Measurements from ENCODE around the gene CASP3. TPM values are rescaled to one million over a fixed set of nuclear protein-coding genes. Genes with fewer than 3 reads are reported as not detected.

Gene CASP3
- total RNA-seq, 1 experiment from 2014 or later: 44.0 TPM

DNA sequence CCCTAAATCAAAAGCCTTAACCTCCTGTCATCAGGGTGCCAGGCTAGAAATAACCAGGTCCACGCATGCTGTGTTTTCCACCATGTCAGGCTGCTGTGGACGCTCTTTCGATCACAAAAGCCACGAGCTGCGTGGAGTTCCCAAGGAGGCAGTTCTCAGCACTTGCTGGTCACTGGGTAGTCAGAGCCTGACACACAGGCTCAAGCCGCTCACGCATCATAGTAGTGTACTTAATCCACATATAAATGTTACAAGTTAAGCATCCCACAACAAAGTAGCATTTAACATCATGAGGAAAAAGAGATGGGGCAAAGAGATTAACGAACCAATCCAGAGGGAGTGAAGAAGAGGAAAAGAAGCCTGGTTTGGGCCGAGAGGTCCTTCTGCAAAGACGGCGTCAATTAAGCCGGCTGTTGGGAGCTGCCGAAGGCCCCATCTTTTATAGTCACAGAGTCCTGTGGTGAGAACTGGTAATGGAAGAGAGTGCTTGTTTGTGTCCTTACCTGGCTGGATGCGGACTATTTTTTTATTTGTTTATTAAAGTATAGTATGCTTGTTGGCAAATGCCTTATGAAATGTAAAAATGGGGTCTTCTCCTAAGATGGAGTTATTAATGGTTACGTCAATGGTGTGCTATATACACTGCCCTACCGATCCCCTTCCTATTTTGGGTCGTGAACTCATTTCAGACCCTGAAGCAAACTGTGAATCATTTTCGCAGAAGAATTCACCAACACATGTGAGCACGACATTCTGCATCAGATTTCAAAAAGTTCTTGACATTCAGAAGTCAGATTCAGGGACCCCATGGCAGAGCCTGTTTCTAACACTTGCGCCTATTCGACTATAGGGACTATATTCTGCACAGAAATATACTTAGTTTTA, 966 bp upstream of the CASP3 start:
- no peaks in the 10 kb centered on the region for H3K27me3 ChIP-seq

DNA sequence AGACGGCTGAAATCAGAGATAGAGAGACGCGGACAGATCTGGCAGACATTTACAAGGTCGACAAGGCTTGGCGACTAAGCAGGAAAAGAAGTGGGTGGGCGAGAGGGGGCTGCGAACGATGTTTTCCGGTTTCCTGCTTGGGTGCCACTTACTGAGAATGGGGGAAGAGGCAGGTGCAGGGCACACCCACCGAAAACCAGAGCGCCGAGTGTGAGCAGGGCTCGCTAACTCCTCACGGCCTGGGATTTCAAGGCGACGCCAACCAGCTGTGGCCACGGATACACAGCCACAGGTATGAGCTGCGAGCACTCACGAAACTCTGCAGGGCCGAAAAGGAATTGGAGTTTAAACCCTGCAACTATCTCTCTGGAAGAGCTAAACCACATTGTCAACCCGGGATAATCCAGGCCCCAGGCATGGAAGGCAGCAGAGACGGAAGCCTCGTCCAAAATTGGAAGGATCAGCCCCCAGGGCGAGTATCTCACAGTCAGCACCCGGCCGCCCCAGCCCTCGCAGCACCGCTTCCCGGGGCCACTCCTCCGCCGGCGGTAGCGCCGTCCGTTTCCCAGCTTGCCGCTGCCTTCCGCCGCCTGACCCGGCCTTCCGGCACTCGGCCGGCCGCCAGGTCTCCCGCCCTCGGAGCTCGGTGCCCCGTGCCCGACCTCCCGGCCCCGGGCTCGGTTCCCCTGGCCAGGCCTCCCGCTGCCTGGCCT, 778 bp downstream of the CASP3 start:
- H3K4me3 ChIP-seq: peak overlapping the region; percentile 97
- peaks cover 8% of the 10 kb centered on the region for H3K4me1 ChIP-seq
- H3K9me3 ChIP-seq (replicated peaks): no peaks in the 10 kb centered on the region
- peaks cover 6% of the 10 kb centered on the region; the same call in 1 of the 2 replicates for H3K36me3 ChIP-seq
- no peaks in the 10 kb centered on the region for H3K27me3 ChIP-seq
- DNase-seq: peak; percentile 43 to 56
- H3K27ac ChIP-seq: peak overlapping the region; percentile 75

More for the DNA sequence above, 966 bp upstream of the CASP3 start:
- H3K27ac ChIP-seq: peak overlapping the region; percentile 98
- H3K4me3 ChIP-seq: peak overlapping the region; percentile 97
- no peaks in the 10 kb centered on the region for H3K36me3 ChIP-seq
- peaks cover 9% of the 10 kb centered on the region for H3K4me1 ChIP-seq
- H3K9me3 ChIP-seq (replicated peaks): no peaks in the 10 kb centered on the region
- peak; percentile 23 to 53 for DNase-seq

DNA sequence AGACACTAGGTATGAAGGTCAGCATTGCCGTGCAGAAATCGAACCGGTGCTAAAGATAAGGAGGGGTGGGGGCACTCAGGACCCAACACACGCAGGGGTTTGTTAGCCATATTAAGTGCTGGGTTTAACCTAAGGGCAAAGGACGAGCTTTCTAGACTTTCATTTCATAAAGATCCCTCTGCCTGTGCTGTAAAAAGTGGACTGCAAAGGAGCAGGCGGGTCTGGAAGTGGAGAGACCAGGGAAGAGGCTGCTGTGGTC, 1.3 kb downstream of the CASP3 start:
- Histone ChIP-seq H3K27me3 (no peaks in the 10 kb centered on the region), H3K4me3 (peak overlapping the region; percentile 97), H3K36me3 (peaks cover 6% of the 10 kb centered on the region; the same call in 1 of the 2 replicates), H3K4me1 (peaks cover 3% of the 10 kb centered on the region), H3K9me3 (replicated peaks) (no peaks in the 10 kb centered on the region), H3K27ac (no peak overlapping the region; the same call in 1 of the 2 replicates)
- DNase-seq: no peak

DNA sequence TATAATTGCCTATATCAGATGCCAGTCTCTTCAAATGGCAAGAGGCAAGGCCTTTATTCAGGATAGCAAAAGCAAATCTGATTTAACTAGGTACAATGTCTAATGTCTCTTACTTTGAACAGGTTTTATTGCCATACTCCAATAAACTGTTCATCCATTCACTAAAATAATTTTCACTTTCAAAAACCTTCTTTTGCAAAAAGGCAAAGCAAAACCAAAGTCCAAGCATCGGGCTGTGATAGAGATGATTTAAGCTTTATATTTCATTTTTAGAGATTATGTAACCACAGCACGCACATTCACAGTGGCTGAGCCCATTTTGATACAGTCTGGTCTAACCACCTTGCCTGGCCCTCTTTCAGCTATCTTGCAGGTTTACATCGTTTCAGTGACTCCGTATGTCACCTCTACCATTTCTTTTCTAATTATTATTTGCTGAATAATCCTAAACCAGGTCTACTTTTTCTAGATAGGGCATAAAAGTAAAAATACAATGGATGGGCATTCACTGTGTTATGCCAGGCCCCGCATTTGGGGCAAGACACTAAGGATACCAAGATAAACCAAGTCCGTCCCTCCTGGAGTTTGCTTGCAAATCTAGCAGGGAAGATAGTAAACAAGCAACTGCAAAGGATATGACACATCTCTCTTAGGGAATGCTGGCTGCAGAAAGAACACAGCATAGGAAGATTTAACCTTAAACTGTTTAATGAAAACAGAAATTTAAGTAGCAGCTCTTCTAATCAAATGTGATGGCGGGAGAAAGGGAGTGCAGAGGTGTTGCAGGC, 1.8 kb downstream of the CASP3 start:
- peaks cover 3% of the 10 kb centered on the region; the same call in 1 of the 2 replicates for H3K4me1 ChIP-seq
- H3K4me3 ChIP-seq: peak overlapping the region; percentile 97
- H3K9me3 ChIP-seq (replicated peaks): no peaks in the 10 kb centered on the region
- H3K27me3 ChIP-seq: no peaks in the 10 kb centered on the region
- no peak for DNase-seq
- H3K27ac ChIP-seq: no peak overlapping the region
- peaks cover 6% of the 10 kb centered on the region; the same call in 1 of the 2 replicates for H3K36me3 ChIP-seq

DNA sequence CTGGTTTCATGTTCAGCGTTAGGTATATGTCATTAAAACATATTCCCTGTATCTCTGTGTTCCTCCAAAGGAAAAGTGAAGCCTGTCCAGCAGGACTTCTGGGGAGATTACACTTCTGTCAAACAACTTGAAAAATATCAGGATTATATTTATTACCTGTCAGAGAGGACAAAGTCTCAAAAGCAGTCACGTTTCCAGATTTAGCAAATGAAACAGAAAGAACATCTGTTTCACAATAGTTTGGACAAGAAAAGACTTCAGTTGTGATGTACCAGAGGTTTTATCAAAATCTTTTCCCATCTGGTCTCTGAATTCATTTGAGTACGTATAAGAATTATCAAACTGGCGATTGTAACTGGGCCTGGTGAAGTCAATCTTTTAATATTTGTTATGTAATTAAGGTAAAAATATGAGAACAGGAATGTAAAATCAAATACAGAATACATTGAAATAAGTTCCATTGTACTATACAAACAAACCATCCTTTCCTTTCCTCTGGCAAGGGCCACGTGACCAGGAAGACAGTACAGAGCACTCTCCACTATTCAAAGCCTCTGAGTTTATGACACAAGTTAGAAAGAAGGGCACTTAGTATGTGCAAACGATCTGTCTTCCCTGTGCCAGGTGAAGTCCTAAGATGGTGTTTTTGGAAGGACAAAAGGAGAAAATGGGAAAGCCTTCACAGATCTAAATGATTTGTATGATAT, 3.2 kb downstream of the CASP3 start:
- Histone ChIP-seq H3K27ac (no peak overlapping the region), H3K4me3 (no peak overlapping the region)

DNA sequence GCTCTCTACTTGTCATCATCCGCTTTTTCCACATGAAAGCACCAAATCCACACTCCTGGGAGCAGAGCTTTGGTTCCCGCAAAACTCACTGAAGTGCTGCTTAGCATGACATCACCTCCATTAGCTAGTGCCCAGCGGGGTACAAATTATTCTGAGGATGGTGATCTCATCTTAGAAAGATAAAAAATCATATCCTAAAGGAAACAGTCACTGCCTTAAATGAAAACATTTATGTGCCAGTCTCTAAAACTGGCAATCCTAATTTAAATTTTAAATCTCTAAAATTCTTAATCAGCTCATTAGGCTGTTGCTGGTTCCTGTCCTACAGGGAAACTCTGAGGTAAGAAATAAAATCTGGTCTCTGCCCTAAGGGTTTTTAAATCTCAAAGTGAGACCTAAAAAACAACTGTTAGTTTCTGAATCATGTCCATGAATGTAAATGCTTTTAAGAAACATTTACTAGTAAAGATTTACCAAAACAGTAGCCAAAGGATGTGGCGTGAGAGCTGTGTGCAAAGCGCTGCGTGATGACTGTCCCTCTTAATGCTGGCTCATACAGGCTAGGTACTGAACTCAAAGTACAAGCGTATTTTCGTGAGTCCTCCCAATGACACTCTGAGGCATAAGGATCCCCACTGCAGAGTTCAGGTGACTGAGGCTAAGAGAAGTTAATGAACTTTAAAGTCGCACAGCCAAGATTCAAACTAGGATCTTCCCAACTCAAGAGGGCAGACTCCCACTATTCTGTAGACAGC, 4.5 kb downstream of the CASP3 start:
- H3K9me3 ChIP-seq (replicated peaks): no peaks in the 10 kb centered on the region
- peaks cover 3% of the 10 kb centered on the region; the same call in 1 of the 2 replicates for H3K4me1 ChIP-seq
- H3K4me3 ChIP-seq: no peak overlapping the region
- peaks cover 6% of the 10 kb centered on the region; the same call in 1 of the 2 replicates for H3K36me3 ChIP-seq
- H3K27ac ChIP-seq: no peak overlapping the region
- peak in 1 of 2 experiments; percentile 22 for DNase-seq
- no peaks in the 10 kb centered on the region for H3K27me3 ChIP-seq

More for the DNA sequence above, 3.2 kb downstream of the CASP3 start:
- H3K4me1 ChIP-seq: peaks cover 3% of the 10 kb centered on the region; the same call in 1 of the 2 replicates
- no peak for DNase-seq
- H3K9me3 ChIP-seq (replicated peaks): no peaks in the 10 kb centered on the region
- H3K36me3 ChIP-seq: peaks cover 6% of the 10 kb centered on the region; the same call in 1 of the 2 replicates
- H3K27me3 ChIP-seq: no peaks in the 10 kb centered on the region

DNA sequence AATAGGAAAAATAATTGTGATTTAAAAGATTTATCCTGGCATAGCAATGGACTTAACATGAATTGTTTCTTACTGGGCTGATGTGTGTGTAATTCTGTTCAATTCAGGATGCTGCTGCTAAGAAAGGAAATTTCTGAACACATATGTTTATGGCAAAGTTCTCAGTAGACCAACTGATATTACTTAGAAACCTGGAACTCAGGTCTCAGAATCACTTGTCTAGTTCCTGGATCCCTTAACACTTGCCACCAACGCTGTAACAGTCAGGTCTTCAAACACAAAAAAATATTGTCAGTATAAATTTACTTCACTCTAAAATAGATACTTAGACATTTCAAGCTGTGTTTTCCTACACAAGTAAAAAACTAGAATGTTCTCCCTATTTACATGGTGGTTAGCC, 5.5 kb downstream of the CASP3 start:
- H3K9me3 ChIP-seq (replicated peaks): no peaks in the 10 kb centered on the region
- peaks cover 6% of the 10 kb centered on the region; the same call in 1 of the 2 replicates for H3K36me3 ChIP-seq
- no peaks in the 10 kb centered on the region for H3K27me3 ChIP-seq
- peaks cover 3% of the 10 kb centered on the region; the same call in 1 of the 2 replicates for H3K4me1 ChIP-seq
- H3K27ac ChIP-seq: no peak overlapping the region
- no peak for DNase-seq
- H3K4me3 ChIP-seq: no peak overlapping the region

DNA sequence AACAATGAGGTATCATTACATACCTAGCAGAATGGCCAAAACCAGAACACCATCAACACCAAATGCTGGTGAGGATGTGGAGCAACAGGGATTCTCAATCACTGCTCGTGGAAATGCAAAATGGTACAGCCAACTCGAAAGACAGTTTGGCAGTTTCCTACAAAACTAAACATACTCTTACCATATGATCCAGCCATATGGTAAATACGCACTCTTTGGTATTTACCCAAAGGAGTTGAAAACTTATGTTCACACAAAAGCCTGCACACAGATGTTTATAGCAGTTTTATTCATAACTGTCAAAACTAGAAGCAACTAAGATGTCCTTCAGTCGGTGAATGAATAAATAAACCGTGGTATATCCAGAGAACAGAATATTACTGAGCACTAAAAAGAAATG, 7.8 kb downstream of the CASP3 start:
- Histone ChIP-seq H3K4me3 (no peak overlapping the region), H3K4me1 (0 out of 2 replicates have a peak, but pooled peaks cover 3% of the 10 kb centered on the region), H3K36me3 (peaks cover 16% of the 10 kb centered on the region; the same call in 1 of the 2 replicates), H3K9me3 (replicated peaks) (no peaks in the 10 kb centered on the region), H3K27me3 (no peaks in the 10 kb centered on the region), H3K27ac (no peak overlapping the region)
- DNase-seq: no peak

DNA sequence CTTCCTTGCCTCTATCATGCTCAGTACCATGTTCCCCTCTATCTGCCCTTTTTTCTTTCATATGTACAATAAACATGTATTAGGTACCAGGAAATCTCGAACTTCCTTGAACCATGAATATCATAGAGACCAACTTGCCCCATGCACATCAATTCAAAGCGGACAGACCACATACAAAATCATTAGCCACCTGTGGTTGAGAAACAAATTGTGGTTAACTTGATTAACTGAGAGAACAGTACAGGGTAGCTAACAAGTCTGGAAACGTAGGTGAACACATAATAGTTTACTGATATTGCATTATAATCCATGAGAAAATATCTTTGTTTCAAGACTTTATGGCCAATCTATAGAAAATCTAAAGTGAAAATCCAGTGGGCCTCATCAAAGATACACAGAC, 8.2 kb downstream of the CASP3 start:
- Histone ChIP-seq H3K36me3 (peaks cover 16% of the 10 kb centered on the region; the same call in 1 of the 2 replicates), H3K27me3 (no peaks in the 10 kb centered on the region), H3K4me3 (no peak overlapping the region), H3K9me3 (replicated peaks) (no peaks in the 10 kb centered on the region), H3K27ac (no peak overlapping the region), H3K4me1 (0 out of 2 replicates have a peak, but pooled peaks cover 3% of the 10 kb centered on the region)
- no peak for DNase-seq

DNA sequence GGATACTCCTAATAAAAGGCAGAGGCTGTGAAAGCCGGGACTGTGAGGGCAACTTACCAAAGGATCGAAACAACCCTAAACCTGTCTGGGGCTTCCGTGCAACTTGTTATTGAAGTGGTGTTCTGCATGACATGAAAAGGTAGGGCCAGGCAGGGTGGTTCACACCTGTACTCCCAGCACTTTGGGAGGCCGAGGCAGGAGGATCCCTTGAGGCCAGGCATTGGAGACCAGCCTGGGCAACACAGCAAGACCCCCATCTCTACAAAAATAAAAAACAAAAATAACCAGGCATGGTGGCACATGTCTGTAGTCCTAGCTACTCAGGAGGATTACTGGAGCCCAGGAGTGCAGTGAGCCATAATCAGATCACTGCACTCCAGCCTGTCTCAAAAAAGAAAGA, 12.3 kb downstream of the CASP3 start:
- Histone ChIP-seq H3K9me3 (replicated peaks) (no peaks in the 10 kb centered on the region), H3K27me3 (no peaks in the 10 kb centered on the region), H3K27ac (no peak overlapping the region), H3K4me3 (no peak overlapping the region), H3K36me3 (peaks cover 19% of the 10 kb centered on the region), H3K4me1 (no peaks in the 10 kb centered on the region)
- no peak for DNase-seq

DNA sequence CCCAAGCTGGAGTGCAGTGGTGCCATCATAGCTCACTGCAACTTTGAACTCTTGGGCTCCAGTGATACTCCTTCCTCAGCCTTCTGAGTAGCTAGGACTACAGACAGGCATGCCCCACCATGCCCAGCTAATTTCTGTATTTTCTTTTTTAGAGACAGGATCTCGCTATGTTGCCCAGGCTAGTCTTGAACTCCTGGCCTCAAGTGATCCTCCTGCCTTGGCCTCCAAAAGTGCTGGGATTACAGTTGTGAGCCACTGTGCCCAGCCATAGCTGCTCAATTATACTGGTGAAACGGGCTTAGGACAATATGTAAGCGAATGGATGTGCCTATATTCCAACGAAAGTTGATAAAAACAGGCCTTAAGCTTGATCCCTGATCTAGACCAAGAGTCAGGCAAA, 13.1 kb downstream of the CASP3 start:
- Histone ChIP-seq H3K36me3 (peaks cover 23% of the 10 kb centered on the region), H3K9me3 (replicated peaks) (no peaks in the 10 kb centered on the region), H3K27ac (no peak overlapping the region)

DNA sequence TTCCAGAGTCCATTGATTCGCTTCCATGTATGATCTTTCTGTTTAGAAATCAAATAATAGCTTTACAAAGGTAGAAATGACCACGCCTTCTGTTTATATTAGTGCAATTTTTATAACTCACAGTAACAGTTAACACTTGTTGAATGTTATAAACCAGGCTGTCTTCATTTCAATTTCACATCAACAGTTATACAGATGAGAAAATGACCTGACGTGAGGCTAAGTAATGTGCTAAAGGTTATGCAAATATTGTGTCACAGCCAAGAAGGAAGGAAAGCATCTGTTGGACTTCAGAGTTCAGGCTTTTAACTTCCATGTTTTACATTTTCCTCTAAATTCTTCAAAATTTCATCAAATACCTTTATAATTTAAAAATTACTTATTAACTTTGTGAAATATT, 13.9 kb downstream of the CASP3 start:
- Histone ChIP-seq H3K9me3 (replicated peaks) (no peaks in the 10 kb centered on the region), H3K4me3 (no peak overlapping the region), H3K27me3 (no peaks in the 10 kb centered on the region), H3K36me3 (peaks cover 28% of the 10 kb centered on the region), H3K4me1 (no peaks in the 10 kb centered on the region), H3K27ac (no peak overlapping the region)
- DNase-seq: no peak

More for the DNA sequence above, 13.1 kb downstream of the CASP3 start:
- H3K4me3 ChIP-seq: no peak overlapping the region
- no peaks in the 10 kb centered on the region for H3K27me3 ChIP-seq
- DNase-seq: no peak
- no peaks in the 10 kb centered on the region for H3K4me1 ChIP-seq

DNA sequence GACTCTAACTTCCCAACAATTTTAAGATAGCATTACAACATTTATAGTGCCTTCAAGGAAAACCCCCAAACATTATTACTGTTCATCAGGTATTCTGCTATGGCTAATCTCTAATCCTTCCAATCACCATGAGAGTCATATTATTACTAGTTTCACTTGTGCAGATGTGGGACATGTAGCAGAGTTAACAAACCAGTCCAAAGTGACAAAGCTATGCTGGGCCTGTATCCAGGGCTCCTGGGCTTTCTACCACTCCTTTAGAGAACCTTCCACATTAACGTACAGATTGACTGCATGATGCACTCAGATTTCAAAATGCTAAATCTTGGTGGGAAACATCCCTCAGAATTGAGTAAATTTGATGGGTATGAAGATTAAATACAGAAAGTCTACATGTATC, 16.4 kb downstream of the CASP3 start:
- no peaks in the 10 kb centered on the region for H3K9me3 ChIP-seq (replicated peaks)
- H3K4me3 ChIP-seq: no peak overlapping the region
- no peak overlapping the region for H3K27ac ChIP-seq
- no peaks in the 10 kb centered on the region for H3K27me3 ChIP-seq
- no peaks in the 10 kb centered on the region for H3K4me1 ChIP-seq
- DNase-seq: no peak
- peaks cover 39% of the 10 kb centered on the region for H3K36me3 ChIP-seq
